AG04450 (cell line): ENCODE measurements around the gene PDZRN3. TPM values are rescaled to one million over a fixed set of nuclear protein-coding genes. Genes with fewer than 3 reads are reported as not detected.

ENCODE experiments used
- CTCF ChIA-PET: fragments of 300-600, 350-600 bp; formaldehyde crosslinking; extraction: SDS; loops from one replicate; lab custom pipeline; 2022; ENCODE audit warnings: antibody characterized with exemption, inconsistent platforms; lab: Charles Lee
- POLR2A ChIA-PET: fragments of 350-600 bp; formaldehyde crosslinking; extraction: SDS; loops from one replicate; lab custom pipeline; 2021; ENCODE audit warnings: antibody characterized with exemption, inconsistent platforms; lab: Yijun Ruan, JAX
- DNase-seq: peaks from one replicate; pipeline ENCODE4 v3.0.0-alpha.2; 2011; ENCODE audit warnings: low read depth, low spot score
- H3K27ac ChIP-seq: one replicate; pipeline ENCODE4 v1.5.1; 2012; ENCODE audit warnings: low read depth, low read length, control low read depth
- H3K27me3 ChIP-seq: one replicate; pipeline ENCODE4 v1.6.0; 2012; ENCODE audit warnings: low read length; ENCODE audit not compliant: control insufficient read depth, insufficient read depth
- H3K4me3 ChIP-seq: 2 replicates; pipeline ENCODE4 v1.5.1; 2011; ENCODE audit warnings: mild to moderate bottlenecking, low read depth, low read length, control low read depth
- H3K9me3 ChIP-seq: 2 replicates; pipeline ENCODE4 v1.5.1; 2012; ENCODE audit warnings: low read length; ENCODE audit not compliant: control insufficient read depth, insufficient read depth
- polyA plus RNA-seq: library from polyadenylated mRNA; depleted of rRNA; stranded (reverse); fragments of >200 nt; gene quantifications from 2 replicates; pipeline ENCODE4 v1.2.3, GENCODE V29; 2011
- TF ChIP-seq, protein P1 (sequence below): IDR thresholded peaks from 2 replicates; pipeline ENCODE4 v1.5.1; 2011; ENCODE audit warnings: low read depth, low read length, control low read depth, inconsistent platforms

The PDZRN3 gene
- polyA plus RNA-seq, 1 experiment, result 14.7 TPM

DNA sequence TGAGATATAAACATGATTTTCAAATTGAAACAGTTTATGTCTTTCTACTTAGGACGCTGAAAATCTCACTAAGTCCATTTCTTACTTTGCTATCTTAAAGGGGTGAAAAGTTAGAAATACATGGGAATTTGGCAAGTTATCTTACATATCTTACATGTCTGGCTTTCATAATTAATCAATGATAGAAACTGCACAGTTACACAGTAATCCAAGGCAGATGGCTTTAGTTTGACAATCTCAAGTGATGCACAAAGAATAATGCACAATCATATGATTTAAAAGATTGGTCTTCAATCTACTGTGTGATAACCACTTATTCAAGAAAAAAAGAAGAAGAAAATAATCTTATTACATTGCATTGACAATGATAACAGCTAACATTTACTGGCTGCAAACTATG is 14.2 kb downstream of the PDZRN3 start:
- Histone ChIP-seq H3K9me3 (no peaks in the 10 kb centered on the region), H3K27me3 (no peaks in the 10 kb centered on the region), H3K27ac (no peak overlapping the region), H3K4me3 (no peak overlapping the region)
- POLR2A ChIA-PET, result no interaction called here
- CTCF ChIA-PET, result interaction anchor here (1.3 kb wide), 1 partner anchor 102 kb away, joined by 6 read pairs; no protein-coding TSS in a partner anchor
- DNase-seq, result no peak
- TF ChIP-seq, protein P1, sequence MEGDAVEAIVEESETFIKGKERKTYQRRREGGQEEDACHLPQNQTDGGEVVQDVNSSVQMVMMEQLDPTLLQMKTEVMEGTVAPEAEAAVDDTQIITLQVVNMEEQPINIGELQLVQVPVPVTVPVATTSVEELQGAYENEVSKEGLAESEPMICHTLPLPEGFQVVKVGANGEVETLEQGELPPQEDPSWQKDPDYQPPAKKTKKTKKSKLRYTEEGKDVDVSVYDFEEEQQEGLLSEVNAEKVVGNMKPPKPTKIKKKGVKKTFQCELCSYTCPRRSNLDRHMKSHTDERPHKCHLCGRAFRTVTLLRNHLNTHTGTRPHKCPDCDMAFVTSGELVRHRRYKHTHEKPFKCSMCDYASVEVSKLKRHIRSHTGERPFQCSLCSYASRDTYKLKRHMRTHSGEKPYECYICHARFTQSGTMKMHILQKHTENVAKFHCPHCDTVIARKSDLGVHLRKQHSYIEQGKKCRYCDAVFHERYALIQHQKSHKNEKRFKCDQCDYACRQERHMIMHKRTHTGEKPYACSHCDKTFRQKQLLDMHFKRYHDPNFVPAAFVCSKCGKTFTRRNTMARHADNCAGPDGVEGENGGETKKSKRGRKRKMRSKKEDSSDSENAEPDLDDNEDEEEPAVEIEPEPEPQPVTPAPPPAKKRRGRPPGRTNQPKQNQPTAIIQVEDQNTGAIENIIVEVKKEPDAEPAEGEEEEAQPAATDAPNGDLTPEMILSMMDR, result no peak

DNA sequence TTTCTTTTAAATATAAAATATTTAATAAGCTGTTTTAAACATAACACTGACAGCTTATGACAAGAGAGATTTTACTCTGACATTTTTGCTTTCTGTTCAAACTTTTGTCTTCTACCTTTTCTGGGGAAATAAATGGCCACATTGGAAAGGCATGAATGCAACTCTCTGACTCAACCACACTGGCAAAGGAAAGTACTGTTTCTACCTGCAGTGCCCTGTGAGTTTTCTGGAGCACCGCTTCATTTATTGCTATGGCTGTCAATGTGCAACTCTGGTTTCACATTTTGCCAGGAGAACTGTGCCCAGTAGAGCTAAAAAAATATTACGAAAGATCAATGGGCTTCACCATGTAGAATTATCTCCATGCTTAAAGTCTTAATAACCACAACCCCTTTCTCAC is 15.1 kb downstream of the PDZRN3 start:
- POLR2A ChIA-PET, result interaction anchor here (0.5 kb wide), 1 partner anchor 11 kb away, joined by 3 read pairs; no protein-coding TSS in a partner anchor
- CTCF ChIA-PET, result interaction anchor here (1.3 kb wide), 1 partner anchor 102 kb away, joined by 6 read pairs; no protein-coding TSS in a partner anchor
- Histone ChIP-seq H3K4me3 (no peak overlapping the region), H3K27me3 (no peaks in the 10 kb centered on the region), H3K27ac (no peak overlapping the region), H3K9me3 (no peaks in the 10 kb centered on the region)
- no peak for DNase-seq
- TF ChIP-seq, protein P1, result no peak

DNA sequence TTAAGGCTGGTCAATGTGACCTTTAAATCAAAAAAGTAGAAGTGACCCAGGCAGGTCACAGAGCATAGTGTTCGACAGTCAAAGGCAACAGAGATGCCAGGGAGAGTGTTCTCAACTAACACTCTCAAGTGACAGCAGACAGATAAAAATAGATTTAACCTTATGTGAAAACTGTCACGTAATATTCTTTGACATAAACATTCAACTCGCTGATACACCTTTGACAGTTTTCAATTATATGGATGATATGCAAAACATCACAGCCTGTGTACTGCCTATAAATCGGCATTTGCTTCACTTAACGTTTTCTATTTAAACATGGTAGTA is 15.5 kb downstream of the PDZRN3 start:
- Histone ChIP-seq H3K27me3 (no peaks in the 10 kb centered on the region), H3K9me3 (no peaks in the 10 kb centered on the region), H3K4me3 (no peak overlapping the region), H3K27ac (no peak overlapping the region)
- DNase-seq, result no peak
- TF ChIP-seq, protein P1, result no peak
- POLR2A ChIA-PET, result no interaction called here
- CTCF ChIA-PET, result interaction anchor here (1.3 kb wide), 1 partner anchor 101 kb away, joined by 6 read pairs; no protein-coding TSS in a partner anchor

DNA sequence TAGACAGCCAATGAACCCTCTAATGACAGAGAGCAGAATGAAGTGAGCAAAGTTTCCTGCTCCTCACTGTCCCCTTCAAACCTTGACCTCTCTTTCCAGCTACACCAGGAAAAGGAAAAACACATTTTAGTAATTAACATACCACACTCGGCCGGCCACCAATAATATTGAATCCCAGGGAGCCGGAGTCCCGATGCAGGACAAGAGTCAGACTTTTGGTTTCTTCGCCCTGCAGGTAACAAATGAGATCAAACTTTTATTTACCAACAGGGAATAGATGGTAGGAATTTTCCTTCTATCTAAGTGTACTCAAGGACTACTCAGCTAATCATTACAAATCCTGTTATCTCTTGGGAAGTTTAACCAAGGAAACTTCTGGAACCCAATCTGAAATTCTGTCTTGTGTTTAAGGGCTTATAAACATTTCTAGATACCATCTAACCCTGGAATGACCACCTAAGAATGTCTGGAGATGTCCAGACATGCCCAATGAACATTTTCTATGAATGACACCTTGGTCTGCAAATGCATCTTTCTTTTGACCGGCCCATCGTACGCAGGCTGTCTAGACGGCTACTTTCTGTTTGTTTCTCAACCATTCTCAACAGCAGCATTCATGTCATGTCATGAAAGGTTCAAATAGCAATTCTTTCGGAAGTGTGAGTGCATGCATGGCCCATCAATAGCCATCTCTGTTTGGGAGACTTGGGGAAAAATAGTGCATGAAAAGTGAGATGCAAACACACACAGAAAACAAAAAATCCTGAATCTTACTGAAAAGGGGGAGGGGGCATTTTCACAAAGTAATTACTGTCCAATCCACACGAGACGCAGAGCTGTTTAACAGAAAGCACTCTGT is 16.1 kb downstream of the PDZRN3 start:
- Histone ChIP-seq H3K4me3 (no peak overlapping the region), H3K27me3 (no peaks in the 10 kb centered on the region), H3K9me3 (no peaks in the 10 kb centered on the region), H3K27ac (no peak overlapping the region)
- ChIA-PET CTCF (interaction anchor here (0.6 to 1.4 kb wide), 2 partner anchors 101 to 181 kb away, joined by 3 to 10 read pairs; no protein-coding TSS in a partner anchor), POLR2A (no interaction called here)
- TF ChIP-seq, protein P1, result no peak
- DNase-seq, result no peak

DNA sequence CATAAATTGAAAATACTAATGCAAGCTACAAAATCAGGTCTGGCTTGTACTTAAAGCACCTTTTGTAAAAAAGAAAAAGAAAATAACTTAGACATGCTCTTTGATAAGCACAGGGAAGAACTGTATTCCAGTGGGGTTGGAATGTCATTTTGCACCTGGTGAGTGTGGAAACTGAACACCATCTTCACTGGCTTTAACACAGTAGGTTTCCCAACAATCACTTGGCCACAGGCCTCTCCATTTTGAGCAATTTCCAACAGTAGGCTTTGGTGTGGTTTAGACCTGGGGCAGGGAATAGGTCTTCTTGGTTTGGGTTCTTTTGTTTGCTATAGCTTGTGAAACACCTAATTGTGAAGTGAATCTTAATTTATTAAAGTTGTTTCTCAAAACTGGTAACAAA is 18.9 kb downstream of the PDZRN3 start:
- Histone ChIP-seq H3K27me3 (no peaks in the 10 kb centered on the region), H3K27ac (no peak overlapping the region), H3K9me3 (no peaks in the 10 kb centered on the region), H3K4me3 (no peak overlapping the region)
- DNase-seq, result no peak
- ChIA-PET POLR2A (interaction anchor here (0.9 to 1.9 kb wide), 3 partner anchors 9 to 59 kb away, joined by 5 to 8 read pairs (median 7); no protein-coding TSS in a partner anchor), CTCF (interaction anchor here (1.4 to 1.7 kb wide), 2 partner anchors 98 to 242 kb away, joined by 7 to 9 read pairs; no protein-coding TSS in a partner anchor)
- TF ChIP-seq, protein P1, result no peak
